GM23338 (cell line): Measurements from ENCODE around the gene SNX17. TPM values are rescaled to one million over a fixed set of nuclear protein-coding genes. Genes with fewer than 3 reads are reported as not detected.

Experiments
- ATAC-seq: fragments of 200-7000 bp; cut with Tn5 transposase; 3 replicates; pipeline ENCODE4 v1.9.1; 2020
- DNase-seq: peaks from one replicate; pipeline ENCODE4 v3.0.0-alpha.2; 2015; ENCODE audit warnings: low spot score
- H2AFZ ChIP-seq: fragments of 200-600 bp; sonication (generic); 2 replicates; pipeline ENCODE4 v1.8.0; 2016; ENCODE audit warnings: antibody characterized with exemption, mild to moderate bottlenecking, moderate library complexity
- H3F3A ChIP-seq: fragments of 200-600 bp; sonication (generic); replicated peaks from 2 replicates; pipeline ENCODE4 v1.8.0; 2017; ENCODE audit warnings: antibody characterized with exemption, mixed run types, low read depth
- H3K27ac ChIP-seq: fragments of 200-600 bp; sonication (generic); 2 replicates; pipeline ENCODE4 v1.6.1; 2016; ENCODE audit warnings: low read depth
- H3K27me3 ChIP-seq: fragments of 200-600 bp; sonication (generic); 2 replicates; pipeline ENCODE4 v1.8.0; 2016; ENCODE audit warnings: mild to moderate bottlenecking, mixed run types, moderate library complexity; ENCODE audit not compliant: insufficient read depth
- H3K36me3 ChIP-seq: fragments of 200-600 bp; sonication (generic); 2 replicates; pipeline ENCODE4 v1.8.0; 2016; ENCODE audit warnings: mild to moderate bottlenecking; ENCODE audit not compliant: insufficient read depth
- H3K4me1 ChIP-seq: fragments of 200-600 bp; sonication (generic); 2 replicates; pipeline ENCODE4 v1.8.0; 2016; ENCODE audit warnings: mild to moderate bottlenecking, moderate library complexity; ENCODE audit not compliant: insufficient read depth
- H3K4me2 ChIP-seq: fragments of 200-600 bp; sonication (generic); 2 replicates; pipeline ENCODE4 v1.7.1; 2017; ENCODE audit warnings: mixed run types
- H3K4me3 ChIP-seq: fragments of 200-600 bp; sonication (generic); 2 replicates; pipeline ENCODE4 v1.6.1; 2016; ENCODE audit warnings: mixed run types
- H3K79me2 ChIP-seq: fragments of 200-600 bp; sonication (generic); replicated peaks from 2 replicates; pipeline ENCODE4 v1.8.0; 2017; ENCODE audit warnings: mild to moderate bottlenecking; ENCODE audit not compliant: insufficient read depth
- H3K9me2 ChIP-seq: fragments of 200-600 bp; sonication (generic); 2 replicates; pipeline ENCODE4 v1.8.0; 2017; ENCODE audit not compliant: insufficient read depth
- H4K20me1 ChIP-seq: fragments of 200-600 bp; sonication (generic); replicated peaks from 2 replicates; pipeline ENCODE4 v1.8.0; 2017; ENCODE audit warnings: mild to moderate bottlenecking; ENCODE audit not compliant: insufficient read depth
- H3K27ac Mint-ChIP-seq: 2 replicates; pipeline ENCODE4 v1.8.0; 2020; ENCODE audit warnings: inconsistent platforms, mild to moderate bottlenecking, moderate library complexity, mixed read lengths
- H3K27me3 Mint-ChIP-seq: 3 replicates; pipeline ENCODE4 v1.8.0; 2022; ENCODE audit warnings: low read depth, mild to moderate bottlenecking, moderate library complexity, mixed read lengths, inconsistent platforms; ENCODE audit not compliant: insufficient read depth, poor library complexity
- H3K36me3 Mint-ChIP-seq: 3 replicates; pipeline ENCODE4 v1.8.0; 2021; ENCODE audit warnings: low read depth, mild to moderate bottlenecking, inconsistent platforms, moderate library complexity, mixed read lengths
- H3K4me1 Mint-ChIP-seq: 3 replicates; pipeline ENCODE4 v1.8.0; 2020; ENCODE audit warnings: mild to moderate bottlenecking, inconsistent platforms, mixed read lengths
- H3K4me3 Mint-ChIP-seq: 3 replicates; pipeline ENCODE4 v1.8.0; 2021; ENCODE audit warnings: moderate library complexity, mild to moderate bottlenecking, inconsistent platforms, mixed read lengths
- H3K9me3 Mint-ChIP-seq: 3 replicates; pipeline ENCODE4 v1.8.0; 2020; ENCODE audit warnings: moderate library complexity, mild to moderate bottlenecking, inconsistent platforms, mixed read lengths
- CREB1 ChIP-seq: fragments of 250-450 bp; sonication (Bioruptor Pico); IDR thresholded peaks from 2 replicates; pipeline ENCODE4 v1.5.0; 2020; ENCODE audit warnings: low read depth, mild to moderate bottlenecking, moderate library complexity
- ETS1 ChIP-seq: IDR thresholded peaks from 2 replicates; pipeline ENCODE4 v1.6.1; 2016; ENCODE audit warnings: antibody characterized with exemption
- EZH2 ChIP-seq: fragments of 200-600 bp; sonication (generic); IDR thresholded peaks from one replicate; pipeline ENCODE4 v1.8.0; 2017; ENCODE audit warnings: antibody characterized with exemption, mild to moderate bottlenecking, low read depth; ENCODE audit not compliant: unreplicated experiment
- EZH2phosphoT487 ChIP-seq: fragments of 200-600 bp; sonication (generic); IDR thresholded peaks from one replicate; pipeline ENCODE4 v1.8.1; 2018; ENCODE audit warnings: antibody characterized with exemption; ENCODE audit not compliant: unreplicated experiment
- JUNB ChIP-seq: IDR thresholded peaks from one replicate; pipeline ENCODE4 v1.6.1; 2016; ENCODE audit warnings: antibody characterized with exemption; ENCODE audit not compliant: unreplicated experiment
- NANOG ChIP-seq: IDR thresholded peaks from 2 replicates; pipeline ENCODE4 v1.6.1; 2016; ENCODE audit warnings: antibody characterized with exemption, borderline replicate concordance
- POLR2AphosphoS5 ChIP-seq: IDR thresholded peaks from 2 replicates; pipeline ENCODE4 v1.6.1; 2016; ENCODE audit warnings: antibody characterized with exemption, low read depth
- STAT1 ChIP-seq: IDR thresholded peaks from one replicate; pipeline ENCODE4 v1.6.1; 2016; ENCODE audit warnings: antibody characterized with exemption; ENCODE audit not compliant: unreplicated experiment
- ZNF114 ChIP-seq: fragments of 250-450 bp; sonication (Bioruptor Pico); IDR thresholded peaks from 2 replicates; pipeline ENCODE4 v1.5.0; 2020; ENCODE audit warnings: mild to moderate bottlenecking, moderate library complexity
- ZNF331 ChIP-seq: fragments of 250-450 bp; sonication (Bioruptor Pico); IDR thresholded peaks from 2 replicates; pipeline ENCODE4 v1.5.0; 2020; ENCODE audit warnings: low read depth, mild to moderate bottlenecking, moderate library complexity
- polyA plus RNA-seq: library from polyadenylated mRNA; unstranded; fragments of >200 nt; fragmentation: Nextera tagmentation; extraction: Ambion mirVana; gene quantifications from 2 replicates; pipeline ENCODE4 v1.2.1, GENCODE V29; 2016
- total RNA-seq: library from RNA; depleted of rRNA; stranded (reverse); fragments of >200 nt; shearing (Covaris generic); gene quantifications from 2 replicates; pipeline ENCODE4 v1.2.3, GENCODE V29; 2014
- TF ChIP-seq, protein P1 (sequence below), 2 experiments: fragments of 200-600 bp in 1 of 2; sonication (generic) in 1 of 2; conservative IDR thresholded peaks; 2 replicates each; pipeline versions ENCODE4 v1.5.1 to v1.6.1; 2016 to 2017; ENCODE audit warnings: antibody characterized with exemption in 2 of 2, low read depth in 2 of 2, mild to moderate bottlenecking in 2 of 2, moderate library complexity in 1 of 2
- TF ChIP-seq, protein P2 (sequence below): IDR thresholded peaks from one replicate; pipeline ENCODE4 v1.6.1; 2018; ENCODE audit warnings: antibody characterized with exemption; ENCODE audit not compliant: unreplicated experiment
- TF ChIP-seq, protein P3 (sequence below): fragments of 250-450 bp; sonication (Bioruptor Pico); IDR thresholded peaks from 2 replicates; pipeline ENCODE4 v1.5.0; 2020; ENCODE audit warnings: mild to moderate bottlenecking, moderate library complexity

The SNX17 gene
- total and polyA plus RNA-seq, 2 experiments from 2014 or later: 34.0 to 58.0 TPM

DNA sequence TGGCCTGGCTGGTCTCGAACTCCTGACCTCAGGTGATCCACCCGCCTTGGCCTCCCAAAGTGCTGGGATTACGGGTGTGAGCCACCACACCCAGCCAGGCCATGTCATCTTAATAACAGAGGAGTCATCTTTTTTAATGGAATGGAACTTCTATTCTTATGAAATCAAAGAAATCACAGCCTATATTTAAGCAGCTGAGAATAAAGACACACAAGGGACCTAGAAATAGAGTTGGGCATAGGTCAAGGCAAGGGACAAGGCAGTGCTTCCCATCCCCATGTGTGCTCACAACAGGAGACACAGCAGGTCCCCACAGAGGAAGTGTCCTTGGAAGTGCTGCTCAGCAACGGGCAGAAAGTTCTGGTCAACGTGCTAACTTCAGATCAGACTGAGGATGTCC lies 3.2 kb downstream of the SNX17 start:
- no peak for TF ChIP-seq POLR2AphosphoS5
- no peak for TF ChIP-seq ZNF114
- no peak for TF ChIP-seq ETS1
- TF ChIP-seq, protein P1, sequence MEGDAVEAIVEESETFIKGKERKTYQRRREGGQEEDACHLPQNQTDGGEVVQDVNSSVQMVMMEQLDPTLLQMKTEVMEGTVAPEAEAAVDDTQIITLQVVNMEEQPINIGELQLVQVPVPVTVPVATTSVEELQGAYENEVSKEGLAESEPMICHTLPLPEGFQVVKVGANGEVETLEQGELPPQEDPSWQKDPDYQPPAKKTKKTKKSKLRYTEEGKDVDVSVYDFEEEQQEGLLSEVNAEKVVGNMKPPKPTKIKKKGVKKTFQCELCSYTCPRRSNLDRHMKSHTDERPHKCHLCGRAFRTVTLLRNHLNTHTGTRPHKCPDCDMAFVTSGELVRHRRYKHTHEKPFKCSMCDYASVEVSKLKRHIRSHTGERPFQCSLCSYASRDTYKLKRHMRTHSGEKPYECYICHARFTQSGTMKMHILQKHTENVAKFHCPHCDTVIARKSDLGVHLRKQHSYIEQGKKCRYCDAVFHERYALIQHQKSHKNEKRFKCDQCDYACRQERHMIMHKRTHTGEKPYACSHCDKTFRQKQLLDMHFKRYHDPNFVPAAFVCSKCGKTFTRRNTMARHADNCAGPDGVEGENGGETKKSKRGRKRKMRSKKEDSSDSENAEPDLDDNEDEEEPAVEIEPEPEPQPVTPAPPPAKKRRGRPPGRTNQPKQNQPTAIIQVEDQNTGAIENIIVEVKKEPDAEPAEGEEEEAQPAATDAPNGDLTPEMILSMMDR (conservative IDR thresholded peaks at IDR 0.05; ENCODE audit: low read depth in 2 of 2): no peak
- TF ChIP-seq ZNF331 (CRISPR knock-in tag): no peak
- TF ChIP-seq JUNB: no peak
- no peak for TF ChIP-seq NANOG
- TF ChIP-seq EZH2phosphoT487: no peak
- no peak for TF ChIP-seq CREB1
- TF ChIP-seq, protein P2, sequence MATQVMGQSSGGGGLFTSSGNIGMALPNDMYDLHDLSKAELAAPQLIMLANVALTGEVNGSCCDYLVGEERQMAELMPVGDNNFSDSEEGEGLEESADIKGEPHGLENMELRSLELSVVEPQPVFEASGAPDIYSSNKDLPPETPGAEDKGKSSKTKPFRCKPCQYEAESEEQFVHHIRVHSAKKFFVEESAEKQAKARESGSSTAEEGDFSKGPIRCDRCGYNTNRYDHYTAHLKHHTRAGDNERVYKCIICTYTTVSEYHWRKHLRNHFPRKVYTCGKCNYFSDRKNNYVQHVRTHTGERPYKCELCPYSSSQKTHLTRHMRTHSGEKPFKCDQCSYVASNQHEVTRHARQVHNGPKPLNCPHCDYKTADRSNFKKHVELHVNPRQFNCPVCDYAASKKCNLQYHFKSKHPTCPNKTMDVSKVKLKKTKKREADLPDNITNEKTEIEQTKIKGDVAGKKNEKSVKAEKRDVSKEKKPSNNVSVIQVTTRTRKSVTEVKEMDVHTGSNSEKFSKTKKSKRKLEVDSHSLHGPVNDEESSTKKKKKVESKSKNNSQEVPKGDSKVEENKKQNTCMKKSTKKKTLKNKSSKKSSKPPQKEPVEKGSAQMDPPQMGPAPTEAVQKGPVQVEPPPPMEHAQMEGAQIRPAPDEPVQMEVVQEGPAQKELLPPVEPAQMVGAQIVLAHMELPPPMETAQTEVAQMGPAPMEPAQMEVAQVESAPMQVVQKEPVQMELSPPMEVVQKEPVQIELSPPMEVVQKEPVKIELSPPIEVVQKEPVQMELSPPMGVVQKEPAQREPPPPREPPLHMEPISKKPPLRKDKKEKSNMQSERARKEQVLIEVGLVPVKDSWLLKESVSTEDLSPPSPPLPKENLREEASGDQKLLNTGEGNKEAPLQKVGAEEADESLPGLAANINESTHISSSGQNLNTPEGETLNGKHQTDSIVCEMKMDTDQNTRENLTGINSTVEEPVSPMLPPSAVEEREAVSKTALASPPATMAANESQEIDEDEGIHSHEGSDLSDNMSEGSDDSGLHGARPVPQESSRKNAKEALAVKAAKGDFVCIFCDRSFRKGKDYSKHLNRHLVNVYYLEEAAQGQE: no peak
- TF ChIP-seq EZH2: no peak
- TF ChIP-seq, protein P3, sequence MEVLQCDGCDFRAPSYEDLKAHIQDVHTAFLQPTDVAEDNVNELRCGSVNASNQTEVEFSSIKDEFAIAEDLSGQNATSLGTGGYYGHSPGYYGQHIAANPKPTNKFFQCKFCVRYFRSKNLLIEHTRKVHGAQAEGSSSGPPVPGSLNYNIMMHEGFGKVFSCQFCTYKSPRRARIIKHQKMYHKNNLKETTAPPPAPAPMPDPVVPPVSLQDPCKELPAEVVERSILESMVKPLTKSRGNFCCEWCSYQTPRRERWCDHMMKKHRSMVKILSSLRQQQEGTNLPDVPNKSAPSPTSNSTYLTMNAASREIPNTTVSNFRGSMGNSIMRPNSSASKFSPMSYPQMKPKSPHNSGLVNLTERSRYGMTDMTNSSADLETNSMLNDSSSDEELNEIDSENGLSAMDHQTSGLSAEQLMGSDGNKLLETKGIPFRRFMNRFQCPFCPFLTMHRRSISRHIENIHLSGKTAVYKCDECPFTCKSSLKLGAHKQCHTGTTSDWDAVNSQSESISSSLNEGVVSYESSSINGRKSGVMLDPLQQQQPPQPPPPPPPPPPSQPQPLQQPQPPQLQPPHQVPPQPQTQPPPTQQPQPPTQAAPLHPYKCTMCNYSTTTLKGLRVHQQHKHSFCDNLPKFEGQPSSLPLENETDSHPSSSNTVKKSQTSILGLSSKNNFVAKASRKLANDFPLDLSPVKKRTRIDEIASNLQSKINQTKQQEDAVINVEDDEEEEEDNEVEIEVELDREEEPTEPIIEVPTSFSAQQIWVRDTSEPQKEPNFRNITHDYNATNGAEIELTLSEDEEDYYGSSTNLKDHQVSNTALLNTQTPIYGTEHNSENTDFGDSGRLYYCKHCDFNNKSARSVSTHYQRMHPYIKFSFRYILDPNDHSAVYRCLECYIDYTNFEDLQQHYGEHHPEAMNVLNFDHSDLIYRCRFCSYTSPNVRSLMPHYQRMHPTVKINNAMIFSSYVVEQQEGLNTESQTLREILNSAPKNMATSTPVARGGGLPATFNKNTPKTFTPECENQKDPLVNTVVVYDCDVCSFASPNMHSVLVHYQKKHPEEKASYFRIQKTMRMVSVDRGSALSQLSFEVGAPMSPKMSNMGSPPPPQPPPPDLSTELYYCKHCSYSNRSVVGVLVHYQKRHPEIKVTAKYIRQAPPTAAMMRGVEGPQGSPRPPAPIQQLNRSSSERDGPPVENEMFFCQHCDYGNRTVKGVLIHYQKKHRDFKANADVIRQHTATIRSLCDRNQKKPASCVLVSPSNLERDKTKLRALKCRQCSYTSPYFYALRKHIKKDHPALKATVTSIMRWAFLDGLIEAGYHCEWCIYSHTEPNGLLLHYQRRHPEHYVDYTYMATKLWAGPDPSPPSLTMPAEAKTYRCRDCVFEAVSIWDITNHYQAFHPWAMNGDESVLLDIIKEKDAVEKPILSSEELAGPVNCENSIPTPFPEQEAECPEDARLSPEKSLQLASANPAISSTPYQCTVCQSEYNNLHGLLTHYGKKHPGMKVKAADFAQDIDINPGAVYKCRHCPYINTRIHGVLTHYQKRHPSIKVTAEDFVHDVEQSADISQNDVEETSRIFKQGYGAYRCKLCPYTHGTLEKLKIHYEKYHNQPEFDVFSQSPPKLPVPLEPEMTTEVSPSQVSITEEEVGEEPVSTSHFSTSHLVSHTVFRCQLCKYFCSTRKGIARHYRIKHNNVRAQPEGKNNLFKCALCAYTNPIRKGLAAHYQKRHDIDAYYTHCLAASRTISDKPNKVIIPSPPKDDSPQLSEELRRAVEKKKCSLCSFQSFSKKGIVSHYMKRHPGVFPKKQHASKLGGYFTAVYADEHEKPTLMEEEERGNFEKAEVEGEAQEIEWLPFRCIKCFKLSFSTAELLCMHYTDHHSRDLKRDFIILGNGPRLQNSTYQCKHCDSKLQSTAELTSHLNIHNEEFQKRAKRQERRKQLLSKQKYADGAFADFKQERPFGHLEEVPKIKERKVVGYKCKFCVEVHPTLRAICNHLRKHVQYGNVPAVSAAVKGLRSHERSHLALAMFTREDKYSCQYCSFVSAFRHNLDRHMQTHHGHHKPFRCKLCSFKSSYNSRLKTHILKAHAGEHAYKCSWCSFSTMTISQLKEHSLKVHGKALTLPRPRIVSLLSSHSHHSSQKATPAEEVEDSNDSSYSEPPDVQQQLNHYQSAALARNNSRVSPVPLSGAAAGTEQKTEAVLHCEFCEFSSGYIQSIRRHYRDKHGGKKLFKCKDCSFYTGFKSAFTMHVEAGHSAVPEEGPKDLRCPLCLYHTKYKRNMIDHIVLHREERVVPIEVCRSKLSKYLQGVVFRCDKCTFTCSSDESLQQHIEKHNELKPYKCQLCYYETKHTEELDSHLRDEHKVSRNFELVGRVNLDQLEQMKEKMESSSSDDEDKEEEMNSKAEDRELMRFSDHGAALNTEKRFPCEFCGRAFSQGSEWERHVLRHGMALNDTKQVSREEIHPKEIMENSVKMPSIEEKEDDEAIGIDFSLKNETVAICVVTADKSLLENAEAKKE (CRISPR knock-in tag): no peak
- no peak for TF ChIP-seq STAT1
- no peak overlapping the region for H3K4me2 ChIP-seq
- Mint-ChIP-seq H3K4me3 (no peak overlapping the region), H3K27ac (no peak overlapping the region; the same call in 1 of the 2 replicates), H3K27me3 (peaks cover 25% of the 10 kb centered on the region), H3K4me1 (peaks cover 24% of the 10 kb centered on the region), H3K9me3 (no peaks in the 10 kb centered on the region), H3K36me3 (peaks cover 67% of the 10 kb centered on the region)
- H3K79me2 ChIP-seq: peaks cover 32% of the 10 kb centered on the region
- no peaks in the 10 kb centered on the region; the same call in 1 of the 2 replicates for H4K20me1 ChIP-seq
- peaks cover 20% of the 10 kb centered on the region for H3K4me1 ChIP-seq
- H3F3A ChIP-seq: peaks cover 13% of the 10 kb centered on the region; the same call in 1 of the 2 replicates
- H3K4me3 ChIP-seq: no peak overlapping the region
- peaks cover 22% of the 10 kb centered on the region; the same call in 1 of the 2 replicates for H3K36me3 ChIP-seq
- ATAC-seq (no peak), DNase-seq (no peak)
- H3K9me2 ChIP-seq: no peaks in the 10 kb centered on the region
- H3K27ac ChIP-seq: no peak overlapping the region
- H3K27me3 ChIP-seq: no peaks in the 10 kb centered on the region
- no peak overlapping the region for H2AFZ ChIP-seq
